Activated CD8-positive, alpha-beta memory T cell treated with anti-CD3 and anti-CD28 coated beads for 24 hours (primary cell): ENCODE results near the gene BRD7.

ENCODE experiments used
- DNase-seq: peaks from one replicate; pipeline ENCODE4 v3.0.0-alpha.2; 2020

BRD7 gene

GRCh38 chr16:50303041-50303604 is 65.7 kb downstream of the BRD7 start:
- DNase-seq = no peak

DNA sequence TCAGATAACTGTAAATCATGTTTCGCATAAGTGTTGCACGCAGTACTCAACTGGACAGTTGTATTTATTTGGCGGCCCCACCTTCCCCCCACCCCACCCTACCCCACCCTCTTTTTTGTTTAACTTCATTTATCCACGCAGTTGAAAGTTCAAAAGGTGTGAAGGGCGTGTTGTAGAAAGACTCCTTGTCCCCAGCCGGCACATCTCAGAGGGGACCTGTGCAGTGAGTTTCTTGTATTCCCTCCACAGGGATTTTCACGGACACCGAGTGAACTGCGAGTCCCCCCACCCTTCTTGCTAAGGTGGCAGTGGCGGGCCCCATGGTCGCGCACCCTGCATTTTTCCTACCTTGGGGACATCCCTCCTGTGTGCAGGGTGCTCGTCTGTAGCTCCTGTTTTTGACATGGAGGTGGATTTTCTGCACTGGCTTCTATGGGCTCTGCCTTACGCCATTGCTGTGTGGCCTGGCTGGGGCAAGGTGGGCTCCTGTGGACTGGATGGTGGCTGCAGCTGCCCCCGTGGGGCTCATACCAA is 66.2 kb downstream of the BRD7 start:
- DNase-seq = no peak

DNA sequence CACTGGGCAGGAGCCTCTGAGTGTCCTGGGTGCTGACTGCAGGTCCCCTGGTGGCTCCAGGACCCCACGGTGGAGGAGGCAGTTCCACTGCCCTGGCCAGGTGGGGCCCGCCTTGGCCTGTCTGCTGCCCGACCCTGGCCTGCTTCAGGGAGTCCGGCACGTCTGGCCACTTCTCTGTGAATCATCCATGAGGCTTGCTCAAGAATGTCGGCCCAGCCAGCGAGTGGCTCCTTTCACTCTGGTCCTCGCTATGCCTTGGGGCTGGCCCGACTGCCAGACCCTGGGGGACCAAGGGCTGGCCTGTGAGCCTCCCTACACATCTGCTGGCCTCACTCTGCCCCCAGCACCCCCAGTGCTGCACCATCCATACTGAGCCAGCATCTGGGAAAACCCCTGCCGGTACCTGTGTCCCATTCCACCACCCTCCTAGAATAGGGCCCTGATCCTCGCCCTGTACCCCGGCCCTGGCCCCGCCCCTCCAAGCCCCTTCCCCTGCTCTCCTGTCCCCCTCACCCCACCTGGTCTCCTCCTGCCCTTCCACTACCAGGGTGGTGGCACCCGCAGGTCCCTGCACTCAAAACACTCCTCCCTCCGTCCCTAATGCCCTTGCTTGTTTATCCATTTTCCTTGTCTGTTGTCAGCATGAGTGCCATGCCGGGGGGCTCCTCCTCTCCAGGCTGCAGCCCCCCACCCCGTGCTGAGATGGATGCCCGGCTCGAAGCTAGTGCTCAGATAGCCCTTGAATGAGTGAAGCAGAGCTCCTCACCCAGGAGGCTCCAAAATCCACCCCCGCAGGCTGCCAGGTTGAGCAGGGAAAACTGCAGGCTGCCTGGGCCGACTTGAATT is 66.9 kb downstream of the BRD7 start:
- DNase-seq = no peak

- no peak for DNase-seq
Measured at GRCh38 chr16:50300942-50301625, 67.7 kb downstream of the BRD7 start.

DNA sequence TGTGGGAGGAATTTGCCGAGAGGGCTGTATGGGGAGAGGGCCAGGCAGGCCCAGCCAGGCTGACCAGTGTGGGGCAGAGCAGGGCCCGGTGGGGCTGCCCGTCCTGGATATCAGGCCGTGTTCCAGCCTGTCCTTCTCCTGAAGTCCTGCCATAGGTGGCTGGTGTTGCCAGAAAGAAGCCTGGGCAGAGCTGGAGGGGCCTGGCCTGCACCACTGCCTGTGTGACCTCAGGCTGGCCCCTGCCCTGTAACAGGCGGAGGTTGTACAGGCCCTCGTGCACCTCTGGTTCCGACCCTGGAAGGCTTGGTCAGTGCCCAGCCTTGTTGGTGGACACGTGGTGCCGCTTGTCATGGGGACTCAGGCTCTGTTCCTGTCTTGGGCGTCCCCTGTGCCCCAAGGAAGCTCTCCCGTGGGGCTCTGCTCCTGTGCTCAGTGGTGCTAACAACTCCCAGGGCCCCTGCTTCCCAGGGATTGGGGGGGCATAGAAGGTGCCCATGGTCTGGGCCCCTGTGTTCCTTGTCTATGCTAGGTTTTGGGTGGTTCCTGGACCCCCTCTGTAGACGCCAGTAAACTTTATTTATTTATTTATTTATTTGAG is 69.2 kb downstream of the BRD7 start:
- DNase-seq = no peak

DNA sequence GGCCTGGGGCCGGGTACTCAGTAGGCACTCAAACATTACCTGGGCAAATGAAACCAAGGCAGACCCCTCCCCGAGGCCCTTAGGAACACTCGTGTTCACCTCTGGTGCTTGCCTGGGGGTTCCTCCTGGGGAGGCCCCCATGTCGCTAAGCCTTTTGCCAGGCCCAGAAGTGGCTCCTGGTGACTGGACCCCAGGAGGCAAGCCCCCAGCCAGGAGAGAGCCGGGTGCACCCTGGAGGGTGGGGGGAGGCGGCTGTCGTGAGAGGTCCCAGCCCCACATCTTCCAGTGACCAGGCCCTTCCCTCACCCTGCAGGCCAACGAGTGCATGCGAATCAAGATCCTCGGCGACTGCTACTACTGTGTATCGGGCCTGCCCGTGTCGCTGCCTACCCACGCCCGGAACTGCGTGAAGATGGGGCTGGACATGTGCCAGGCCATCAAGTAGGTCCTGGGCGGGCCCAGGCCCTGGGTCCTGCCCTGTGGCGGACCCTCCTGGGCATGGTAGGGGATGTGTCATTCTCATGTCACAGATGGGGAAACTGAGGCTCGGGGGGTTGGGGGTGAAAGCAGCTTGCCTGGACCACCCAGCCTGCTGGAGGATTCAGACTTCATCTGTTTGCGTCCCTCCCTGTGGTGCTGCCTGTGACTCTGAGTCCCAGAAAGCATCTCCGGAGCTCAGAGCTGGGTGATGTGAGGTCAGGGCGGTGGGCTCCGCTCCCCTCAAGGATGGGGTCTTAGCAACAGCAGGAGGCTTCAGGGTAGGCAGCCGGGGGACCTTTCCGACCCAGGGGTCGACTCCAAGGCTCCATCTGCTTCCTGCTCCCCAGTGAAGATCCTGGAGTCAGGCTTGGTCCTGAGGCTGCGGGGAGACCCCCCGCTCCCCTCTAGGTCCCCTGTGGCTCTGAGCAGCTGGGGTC is 69.9 kb downstream of the BRD7 start:
- DNase-seq = no peak

DNA sequence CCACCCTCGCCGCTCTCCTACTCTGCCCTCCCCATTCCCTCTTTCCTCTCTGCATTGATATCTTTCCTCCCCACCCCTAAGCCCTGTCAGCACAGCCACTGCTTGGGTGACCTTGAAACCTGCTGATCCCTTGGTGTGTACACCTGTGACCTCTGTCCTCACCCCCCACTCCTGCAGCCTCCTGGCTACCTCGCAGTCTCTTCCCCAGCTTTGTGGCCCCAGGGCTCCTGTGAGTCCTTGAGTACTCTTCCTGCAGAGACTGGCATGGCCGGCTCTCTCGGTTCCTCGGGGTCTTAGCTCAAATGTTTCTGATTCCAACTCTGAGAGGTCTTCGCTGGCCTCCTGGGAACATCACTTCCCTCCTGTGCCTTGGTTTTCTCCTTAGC is 70.7 kb downstream of the BRD7 start:
- no peak for DNase-seq

DNA sequence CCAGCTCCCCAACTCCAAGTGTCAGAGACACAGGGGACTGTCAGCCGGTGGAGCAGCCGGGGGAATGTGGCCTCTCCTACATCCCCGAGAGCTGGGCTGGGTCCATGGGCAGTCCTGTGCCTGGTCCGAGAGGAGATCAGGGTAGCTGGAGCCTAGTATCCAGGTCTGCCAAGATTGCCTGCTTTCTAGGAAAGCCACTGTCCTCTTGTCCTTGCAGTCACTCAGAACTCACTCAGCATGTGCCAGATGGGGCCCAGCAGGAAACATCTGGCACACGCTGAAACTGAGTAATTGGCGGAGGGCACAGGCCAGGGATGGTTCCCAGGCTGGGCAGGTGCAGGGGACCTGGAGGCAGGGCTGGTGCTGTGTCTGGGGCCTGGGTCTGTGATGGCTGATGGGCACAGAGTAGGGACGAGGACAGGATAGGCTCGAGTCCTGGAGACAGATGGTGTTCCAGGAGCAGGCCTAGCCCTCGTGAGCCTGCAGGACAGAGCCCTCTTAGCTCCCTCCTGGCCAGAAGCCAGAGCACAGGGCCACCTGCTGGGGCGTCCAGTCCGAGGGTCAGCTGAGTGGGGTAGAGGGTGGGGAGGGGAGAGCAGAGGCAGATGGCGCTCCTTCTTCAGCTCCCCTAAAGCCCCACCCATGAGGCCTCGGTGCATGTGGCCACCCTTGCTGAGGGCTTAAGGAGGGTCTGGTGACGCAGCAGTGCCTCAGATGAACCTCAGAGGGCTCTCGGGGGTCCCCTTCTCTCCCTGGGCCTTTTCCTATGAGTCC is 71.3 kb downstream of the BRD7 start:
- no peak for DNase-seq

- DNase-seq = no peak
Measured at GRCh38 chr16:50296807-50297206, 72.0 kb downstream of the BRD7 start.

DNA sequence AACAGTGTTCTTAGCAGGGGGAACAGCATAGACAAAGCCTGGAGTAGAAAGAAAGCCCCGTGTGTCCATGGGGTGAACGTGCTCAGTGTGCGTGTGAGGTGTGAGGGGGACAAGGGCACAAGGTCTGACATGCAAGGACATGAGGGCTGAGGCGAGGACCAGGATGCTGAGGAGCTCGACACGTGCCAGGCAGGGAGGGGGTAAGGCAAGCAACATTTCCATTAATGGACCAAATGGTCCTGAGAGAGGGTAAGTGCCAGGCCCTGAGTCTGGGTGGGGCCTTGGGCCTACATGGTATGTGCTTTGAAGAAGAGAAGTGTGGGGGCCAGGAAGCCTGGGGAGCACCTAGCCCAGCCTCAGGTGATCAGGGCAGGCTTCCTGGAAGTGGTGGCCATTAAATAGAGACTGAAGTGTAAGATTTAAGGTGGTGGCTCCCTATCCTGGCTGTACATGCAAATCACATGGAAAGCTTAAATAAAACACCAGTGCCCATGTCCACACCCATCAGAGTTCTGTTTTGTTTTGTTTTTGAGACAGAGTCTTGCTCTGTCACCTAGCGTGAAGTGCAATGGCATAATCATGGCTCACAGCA is 73.2 kb downstream of the BRD7 start:
- DNase-seq = no peak

- no peak for DNase-seq
Measured at GRCh38 chr16:50294955-50295354, 73.8 kb downstream of the BRD7 start.

GRCh38 chr16:50293994-50294855 is 74.6 kb downstream of the BRD7 start:
- DNase-seq = no peak

- DNase-seq = no peak
Measured at GRCh38 chr16:50293041-50293783, 75.6 kb downstream of the BRD7 start.

- no peak for DNase-seq
Measured at GRCh38 chr16:50292566-50292948, 76.2 kb downstream of the BRD7 start.

DNA sequence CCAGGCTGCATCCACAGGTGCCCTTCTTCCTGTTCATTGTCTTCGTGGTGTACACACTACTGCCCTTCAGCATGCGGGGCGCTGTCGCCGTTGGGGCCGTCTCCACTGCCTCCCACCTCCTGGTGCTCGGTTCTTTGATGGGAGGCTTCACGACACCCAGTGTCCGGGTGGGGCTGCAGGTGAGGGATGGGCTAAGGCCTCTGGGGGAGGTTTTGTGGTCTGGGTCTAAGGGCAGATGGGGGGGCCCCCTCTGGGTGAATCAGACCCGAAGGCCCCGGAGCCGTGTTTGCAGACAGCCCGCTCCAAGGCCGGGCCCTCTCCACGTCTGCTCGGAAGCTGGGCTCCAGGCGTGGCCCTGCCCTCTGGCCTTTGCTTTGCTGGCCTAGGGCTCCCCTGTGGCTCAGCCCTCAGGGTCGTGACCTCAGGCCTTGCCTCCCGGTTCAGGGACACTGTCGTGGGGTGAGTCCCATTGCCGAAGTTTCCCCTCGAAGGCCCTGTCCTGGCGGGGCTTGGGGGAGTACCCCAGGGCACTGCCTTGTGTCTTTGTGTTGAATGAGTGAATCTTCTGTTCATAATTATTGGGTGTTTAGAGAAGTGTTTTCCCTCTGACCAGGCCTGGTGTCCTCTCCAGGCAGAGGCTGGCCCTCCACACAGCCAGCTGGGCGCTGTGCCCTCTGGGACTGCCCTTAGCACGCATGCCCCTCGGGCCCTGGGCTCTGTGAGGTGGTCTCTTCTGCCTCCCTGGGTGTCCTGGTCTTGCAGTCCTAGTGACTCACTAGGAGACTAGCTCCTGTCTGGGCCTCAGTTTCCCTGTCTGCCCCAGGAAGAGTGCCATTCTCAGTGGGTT is 76.8 kb downstream of the BRD7 start:
- DNase-seq = no peak

DNA sequence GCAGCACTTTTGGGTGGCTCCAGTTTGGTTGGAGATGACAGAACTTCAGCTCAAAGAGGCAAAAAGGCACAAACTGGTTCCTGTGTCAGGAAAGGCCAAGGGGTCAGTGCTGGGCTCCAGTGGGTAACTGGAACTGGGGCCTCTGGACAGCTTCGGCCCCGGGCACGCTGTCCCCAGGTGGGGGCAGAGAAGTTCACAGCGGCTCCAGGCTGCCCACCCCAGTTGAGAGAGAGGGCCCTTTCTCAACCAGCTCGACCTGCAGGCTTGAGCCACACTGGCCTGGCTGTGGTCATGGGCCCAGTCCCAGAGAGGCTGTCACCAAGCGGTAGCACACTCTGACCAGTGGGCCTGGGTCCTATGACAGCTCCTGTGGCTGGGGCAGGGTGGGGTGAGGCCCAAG is 77.9 kb downstream of the BRD7 start:
- DNase-seq = no peak

- no peak for DNase-seq
Measured at GRCh38 chr16:50289950-50290764, 78.6 kb downstream of the BRD7 start.

DNA sequence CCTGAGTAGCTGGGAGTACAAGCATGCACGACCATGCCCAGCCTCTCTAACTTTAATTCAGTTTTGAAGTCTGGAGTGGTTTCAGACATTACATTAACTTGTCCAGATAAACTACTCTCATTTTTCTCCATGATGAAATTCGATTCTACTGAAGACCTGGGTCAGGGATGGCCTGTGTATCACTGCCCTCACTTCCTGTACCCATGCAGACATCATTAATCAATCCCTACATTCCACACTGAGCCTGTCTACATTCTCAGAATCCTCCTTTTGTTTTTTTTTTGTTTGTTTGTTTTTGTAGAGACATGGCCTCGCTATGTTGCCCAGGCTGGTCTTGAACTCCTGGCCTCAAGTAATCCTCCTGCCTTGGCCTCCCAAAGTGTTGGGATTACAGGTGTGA is 79.9 kb downstream of the BRD7 start:
- DNase-seq = no peak
